HG03520 (cell line): ENCODE data around the gene FHIP1A.
"Not testable (repeated sequence)": the region's sequence is repeated elsewhere in the genome, so short reads cannot be mapped to it uniquely, and the experiment has no call there.

ENCODE experiments used
- ATAC-seq: cut with Tn5 transposase; IDR thresholded peaks from one replicate; pipeline ENCODE4 v1.9.1; 2021; ENCODE audit warnings: mild to moderate bottlenecking, moderate library complexity; ENCODE audit not compliant: unreplicated experiment

Gene FHIP1A

GRCh38 chr4:151408630-151409469, at the start of gene FHIP1A:
TSS of gene FHIP1A (plus strand) at chr4:151409176. CDS start at chr4:151566260, 157,084 bp downstream.
- ATAC-seq = peak; percentile 81

GRCh38 chr4:151359576-151359975, 49.4 kb upstream of the FHIP1A start:
- no peak for ATAC-seq

- ATAC-seq = no peak
Observed at GRCh38 chr4:151361126-151361525, 47.9 kb upstream of the FHIP1A start.

GRCh38 chr4:151361966-151362365, 47.0 kb upstream of the FHIP1A start:
- no peak for ATAC-seq

GRCh38 chr4:151362404-151363164, 46.4 kb upstream of the FHIP1A start:
- peak; percentile 99 for ATAC-seq

GRCh38 chr4:151376540-151376939, 32.4 kb upstream of the FHIP1A start:
- no peak for ATAC-seq

- ATAC-seq = no peak
Observed at GRCh38 chr4:151389311-151389710, 19.7 kb upstream of the FHIP1A start.

GRCh38 chr4:151389799-151390198, 19.2 kb upstream of the FHIP1A start:
- ATAC-seq = not testable (repeated sequence)

GRCh38 chr4:151395873-151396272, 13.1 kb upstream of the FHIP1A start:
- ATAC-seq = no peak

- no peak for ATAC-seq
Observed at GRCh38 chr4:151400343-151400742, 8.6 kb upstream of the FHIP1A start.

- ATAC-seq = no peak
Observed at GRCh38 chr4:151401739-151402138, 7.2 kb upstream of the FHIP1A start.

GRCh38 chr4:151402145-151402865, 6.7 kb upstream of the FHIP1A start:
- ATAC-seq = no peak

- ATAC-seq = no peak
Observed at GRCh38 chr4:151403656-151404055, 5.3 kb upstream of the FHIP1A start.

- not testable (repeated sequence) for ATAC-seq
Observed at GRCh38 chr4:151404802-151405201, 4.2 kb upstream of the FHIP1A start.

GRCh38 chr4:151407018-151407417, 2.0 kb upstream of the FHIP1A start:
- ATAC-seq = no peak

GRCh38 chr4:151407466-151408379, 1.3 kb upstream of the FHIP1A start:
- peak; percentile 69 for ATAC-seq

GRCh38 chr4:151408380-151408629, 671 bp upstream of the FHIP1A start:
- ATAC-seq = no peak

GRCh38 chr4:151409470-151410313, 716 bp downstream of the FHIP1A start:
- no peak for ATAC-seq

- no peak for ATAC-seq
Observed at GRCh38 chr4:151415978-151416377, 7.0 kb downstream of the FHIP1A start.

- ATAC-seq = no peak
Observed at GRCh38 chr4:151417164-151417571, 8.2 kb downstream of the FHIP1A start.
